Measurements from ENCODE around the gene PHRF1. TPM values are rescaled to one million over a fixed set of nuclear protein-coding genes. Genes with fewer than 3 reads are reported as not detected.

The PHRF1 gene
- total RNA-seq, 1 experiment from 2014 or later = 48.9 TPM

- DNase-seq = peak; percentile 54
- Histone ChIP-seq H3K9me3 (ENCODE audit: control insufficient read depth, low read depth, low read length) (no peaks in the 10 kb centered on the region), H3K23me2 (ENCODE audit: insufficient read length, low read depth, low read length, poor library complexity, severe bottlenecking) (peaks cover 19% of the 10 kb centered on the region), H2BK120ac (ENCODE audit: low read depth, low read length, poor library complexity, severe bottlenecking) (no peak overlapping the region), H3K4me1 (ENCODE audit: insufficient read depth, low read length) (no peaks in the 10 kb centered on the region; the same call in 1 of the 2 replicates), H2BK5ac (ENCODE audit: insufficient read length, low read length) (no peak overlapping the region), H2AK5ac (ENCODE audit: insufficient read length, low read length) (no peak overlapping the region), H3T11ph (ENCODE audit: low read length) (no peak overlapping the region), H3K9ac (ENCODE audit: extremely low read depth, insufficient read length, low read length) (no peak overlapping the region), H3K18ac (ENCODE audit: insufficient read length, low read depth, low read length) (no peak overlapping the region), H2BK15ac (ENCODE audit: low read depth, low read length) (no peak overlapping the region), H3K4ac (ENCODE audit: low read depth, low read length) (no peak overlapping the region), H3K56ac (ENCODE audit: insufficient read length, low read depth, low read length) (no peak overlapping the region), H4K5ac (ENCODE audit: insufficient read length, low read depth, low read length) (no peak overlapping the region), H3K4me2 (ENCODE audit: insufficient read depth, insufficient read length, low read length) (peak overlapping the region; percentile 28), H4K20me1 (ENCODE audit: control insufficient read depth, insufficient read depth, insufficient read length) (no peaks in the 10 kb centered on the region), H3K14ac (ENCODE audit: insufficient read depth, low read length) (no peak overlapping the region), H4K91ac (ENCODE audit: insufficient read length, low read depth, low read length) (no peak overlapping the region), H3K27me3 (ENCODE audit: insufficient read depth, low read length) (peaks cover 33% of the 10 kb centered on the region), H3K27ac (ENCODE audit: insufficient read length, low read depth, low read length) (no peak overlapping the region), H2BK12ac (ENCODE audit: insufficient read length, low read depth, low read length) (no peak overlapping the region), H4K8ac (replicated peaks; ENCODE audit: insufficient read length, low read depth, low read length) (no peak overlapping the region), H3K79me1 (ENCODE audit: insufficient read depth, low read depth, low read length, poor library complexity, severe bottlenecking) (no peaks in the 10 kb centered on the region), H2BK20ac (ENCODE audit: low read depth, low read length, poor library complexity, severe bottlenecking) (no peak overlapping the region), H2AFZ (ENCODE audit: low read length) (no peak overlapping the region), H3K23ac (ENCODE audit: insufficient read length, low read depth, low read length) (no peak overlapping the region), H3K79me2 (ENCODE audit: insufficient read depth, low read length) (no peaks in the 10 kb centered on the region)
- peaks cover 2 to 26% (median 5%) of the 10 kb centered on the region in 3 experiments; a peak in 4 of 7 replicates for H3K36me3 Mint-ChIP-seq (ENCODE audit: insufficient read depth in 1 of 3, low read depth in 3 of 3)
- H3K4me3 Mint-ChIP-seq = peak overlapping the region; percentile 50 to 77
- no CpG with 5 or more reads among the region's 69 CpGs for WGBS (ENCODE audit: extremely low coverage, insufficient read length, low lambda C conversion rate)
- H3K9me3 Mint-ChIP-seq = no peaks in the 10 kb centered on the region; a peak in 2 of 5 replicates
- H3K27me3 Mint-ChIP-seq (ENCODE audit: low read depth) = peaks cover 42% of the 10 kb centered on the region
- no peak for TF ChIP-seq CTCF (conservative IDR thresholded peaks at IDR 0.05)
- H3K4me1 Mint-ChIP-seq = peaks cover 18 to 28% of the 10 kb centered on the region in 2 experiments
- H3K27ac Mint-ChIP-seq = no peak overlapping the region
These were observed 63.9 kb downstream of the PHRF1 start for GRCh38 chr11:640021-640706.
